SK-N-SH (cell line): ENCODE measurements around the gene GLG1. TPM values are rescaled to one million over a fixed set of nuclear protein-coding genes. Genes with fewer than 3 reads are reported as not detected.

Source experiments
- CTCF ChIA-PET: fragments of 300-600, 350-600 bp; formaldehyde crosslinking; extraction: SDS; loops from one replicate; lab custom pipeline; 2021; lab: Yijun Ruan, JAX
- POLR2A ChIA-PET: fragments of 350-600 bp; sonication (Branson Sonifier 250); formaldehyde crosslinking; extraction: SDS; loops from one replicate; lab custom pipeline; 2020; ENCODE audit warnings: antibody characterized with exemption, inconsistent platforms; lab: Yijun Ruan, JAX
- DNase-seq: peaks from one replicate; pipeline ENCODE4 v3.0.0; 2012
- H2AFZ ChIP-seq: fragments of 200-600 bp; sonication (generic); 2 replicates; pipeline ENCODE4 v1.8.1; 2016; ENCODE audit warnings: antibody characterized with exemption, mild to moderate bottlenecking, low read depth
- H3F3A ChIP-seq: fragments of 200-600 bp; sonication (generic); replicated peaks from 2 replicates; pipeline ENCODE3; 2016; ENCODE audit warnings: antibody characterized with exemption, mild to moderate bottlenecking; ENCODE audit not compliant: insufficient read depth
- H3K27ac ChIP-seq, 2 experiments: fragments of 200-500 bp in 1 of 2; fragments of 200-600 bp in 1 of 2; sonication (Bioruptor generic) in 1 of 2; sonication (generic), shearing (Covaris generic) in 1 of 2; 2 replicates each; pipeline versions ENCODE4 v1.5.1 to v1.6.1; 2014 to 2016; ENCODE audit warnings: low read depth in 2 of 2, inconsistent platforms in 1 of 2, low read length in 1 of 2, mild to moderate bottlenecking in 1 of 2, mixed read lengths in 1 of 2
- H3K27me3 ChIP-seq: fragments of 200-600 bp; sonication (generic), shearing (Covaris generic); 2 replicates; pipeline ENCODE4 v1.6.1; 2016; ENCODE audit warnings: mixed run types; ENCODE audit not compliant: insufficient read depth
- H3K36me3 ChIP-seq, 2 experiments: fragments of 200-500 bp in 1 of 2; fragments of 200-600 bp in 1 of 2; sonication (Bioruptor generic) in 1 of 2; sonication (generic) in 1 of 2; replicated peaks in 1 of 2; 2 replicates each; pipeline versions ENCODE3 to v1.5.1; 2014 to 2016; ENCODE audit warnings: low read length in 1 of 2, mild to moderate bottlenecking in 1 of 2; ENCODE audit not compliant: insufficient read depth in 2 of 2, control insufficient read depth in 1 of 2
- H3K4me1 ChIP-seq, 2 experiments: fragments of 200-500 bp in 1 of 2; fragments of 200-600 bp in 1 of 2; sonication (Bioruptor generic) in 1 of 2; sonication (generic), shearing (Covaris generic) in 1 of 2; 2 replicates each; pipeline versions ENCODE4 v1.5.1 to v1.6.1; 2014 to 2016; ENCODE audit warnings: low read depth in 1 of 2, low read length in 1 of 2, mixed run types in 1 of 2; ENCODE audit not compliant: insufficient read depth in 2 of 2, control insufficient read depth in 1 of 2
- H3K4me2 ChIP-seq: fragments of 200-600 bp; sonication (generic), shearing (Covaris generic); 2 replicates; pipeline ENCODE4 v1.6.1; 2017; ENCODE audit warnings: mixed run types
- H3K4me3 ChIP-seq, 2 experiments: fragments of 200-500 bp in 1 of 2; fragments of 200-600 bp in 1 of 2; sonication (Bioruptor generic) in 1 of 2; sonication (generic), shearing (Covaris generic) in 1 of 2; 2 replicates each; pipeline versions ENCODE4 v1.5.1 to v1.8.1; 2014 to 2016; ENCODE audit warnings: low read depth in 2 of 2, inconsistent platforms in 1 of 2, low read length in 1 of 2, mild to moderate bottlenecking in 1 of 2, mixed read lengths in 1 of 2, moderate library complexity in 1 of 2
- H3K79me2 ChIP-seq: fragments of 200-600 bp; sonication (generic); 2 replicates; pipeline ENCODE4 v1.8.1; 2017; ENCODE audit warnings: mild to moderate bottlenecking; ENCODE audit not compliant: insufficient read depth
- H3K9ac ChIP-seq: fragments of 200-600 bp; sonication (generic); 2 replicates; pipeline ENCODE4 v1.6.1; 2017; ENCODE audit warnings: mixed run types
- H3K9me2 ChIP-seq: fragments of 200-600 bp; sonication (generic); 2 replicates; pipeline ENCODE4 v1.6.1; 2017; ENCODE audit warnings: mixed run types
- H3K9me3 ChIP-seq: fragments of 200-600 bp; sonication (generic); 2 replicates; pipeline ENCODE4 v1.6.1; 2017; ENCODE audit warnings: mixed run types, mild to moderate bottlenecking, moderate library complexity
- H4K20me1 ChIP-seq: fragments of 200-600 bp; sonication (generic); 2 replicates; pipeline ENCODE4 v1.6.1; 2017; ENCODE audit warnings: mild to moderate bottlenecking, mixed run types; ENCODE audit not compliant: insufficient read depth
- ELF1 ChIP-seq: IDR thresholded peaks from 2 replicates; pipeline ENCODE4 v1.4.0; 2012
- EP300 ChIP-seq, 2 experiments: IDR thresholded peaks; 2 replicates each; pipeline versions ENCODE4 v1.4.0 to v1.6.1; 2012; ENCODE audit warnings: borderline replicate concordance in 1 of 2, low read depth in 1 of 2, low read length in 1 of 2
- FOSL2 ChIP-seq: IDR thresholded peaks from 2 replicates; pipeline ENCODE4 v1.4.0; 2012; ENCODE audit warnings: low read depth, mild to moderate bottlenecking, moderate library complexity, borderline replicate concordance
- FOXJ3 ChIP-seq: sonication (generic); formaldehyde crosslinking; IDR thresholded peaks from 2 replicates; pipeline ENCODE4 v1.5.1; 2020; ENCODE audit warnings: mild to moderate bottlenecking, missing genetic modification reagents
- MXI1 ChIP-seq: IDR thresholded peaks from 2 replicates; pipeline ENCODE4 v1.6.1; 2012; ENCODE audit warnings: mild to moderate bottlenecking, low read depth, low read length, improper control_type of control experiment
- NFIC ChIP-seq: IDR thresholded peaks from 2 replicates; pipeline ENCODE4 v1.4.0; 2012; ENCODE audit warnings: borderline replicate concordance
- NRF1 ChIP-seq: IDR thresholded peaks from 2 replicates; pipeline ENCODE4 v1.6.1; 2012; ENCODE audit warnings: low read depth, mild to moderate bottlenecking, low read length
- RAD21 ChIP-seq: IDR thresholded peaks from 2 replicates; pipeline ENCODE4 v1.6.1; 2012; ENCODE audit warnings: mild to moderate bottlenecking, low read length
- RXRA ChIP-seq: IDR thresholded peaks from 2 replicates; pipeline ENCODE4 v1.4.0; 2012; ENCODE audit warnings: low read depth, mild to moderate bottlenecking, borderline replicate concordance
- SIN3A ChIP-seq: IDR thresholded peaks from 2 replicates; pipeline ENCODE4 v1.6.1; 2012; ENCODE audit warnings: low read depth, mild to moderate bottlenecking, low read length, moderate library complexity, borderline replicate concordance
- TAF1 ChIP-seq: IDR thresholded peaks from 2 replicates; pipeline ENCODE4 v1.6.1; 2012; ENCODE audit warnings: low read depth, mild to moderate bottlenecking, low read length, moderate library complexity, borderline replicate concordance
- TCF12 ChIP-seq: IDR thresholded peaks from 2 replicates; pipeline ENCODE4 v1.4.0; 2012
- TEAD4 ChIP-seq: IDR thresholded peaks from 2 replicates; pipeline ENCODE4 v1.4.0; 2012; ENCODE audit warnings: mild to moderate bottlenecking, borderline replicate concordance; ENCODE audit not compliant: insufficient read depth
- YY1 ChIP-seq: IDR thresholded peaks from 2 replicates; pipeline ENCODE4 v1.4.0; 2012; ENCODE audit warnings: low read depth, mild to moderate bottlenecking
- WGBS: methylation state at CpG from one replicate; pipeline ENCODE4 v1.1.6; 2017; ENCODE audit warnings: low lambda C conversion rate; 5-methylcytosine and 5-hydroxymethylcytosine counted together
- polyA plus RNA-seq, 3 experiments: library from polyadenylated mRNA; depleted of rRNA; stranded (reverse); fragments of >200 nt; gene quantifications; 2 replicates each; pipeline ENCODE4 v1.2.3, GENCODE V29; 2012
- TF ChIP-seq, protein P1 (sequence below): IDR thresholded peaks from 2 replicates; pipeline ENCODE4 v1.4.0; 2012; ENCODE audit warnings: low read depth, borderline replicate concordance
- TF ChIP-seq, protein P2 (sequence below): IDR thresholded peaks from 2 replicates; pipeline ENCODE4 v1.6.1; 2012; ENCODE audit warnings: mild to moderate bottlenecking, low read depth, low read length, moderate library complexity
- TF ChIP-seq, protein P3 (sequence below): IDR thresholded peaks from 2 replicates; pipeline ENCODE4; 2012

Gene GLG1
- polyA plus RNA-seq, 1 of the 3 experiments (the other 2 are of a cell fraction), result 71.1 TPM

- peaks cover 25% of the 10 kb centered on the region for H3K79me2 ChIP-seq
- TF ChIP-seq TCF12 (no peak), EP300 (IDR thresholded peaks at IDR 0.05; ENCODE audit: borderline replicate concordance in 1 of 2, low read depth in 1 of 2, low read length in 1 of 2) (no peak)
Measured at GRCh38 chr16:74633686-74634085, 26.8 kb upstream of the GLG1 start.

DNA sequence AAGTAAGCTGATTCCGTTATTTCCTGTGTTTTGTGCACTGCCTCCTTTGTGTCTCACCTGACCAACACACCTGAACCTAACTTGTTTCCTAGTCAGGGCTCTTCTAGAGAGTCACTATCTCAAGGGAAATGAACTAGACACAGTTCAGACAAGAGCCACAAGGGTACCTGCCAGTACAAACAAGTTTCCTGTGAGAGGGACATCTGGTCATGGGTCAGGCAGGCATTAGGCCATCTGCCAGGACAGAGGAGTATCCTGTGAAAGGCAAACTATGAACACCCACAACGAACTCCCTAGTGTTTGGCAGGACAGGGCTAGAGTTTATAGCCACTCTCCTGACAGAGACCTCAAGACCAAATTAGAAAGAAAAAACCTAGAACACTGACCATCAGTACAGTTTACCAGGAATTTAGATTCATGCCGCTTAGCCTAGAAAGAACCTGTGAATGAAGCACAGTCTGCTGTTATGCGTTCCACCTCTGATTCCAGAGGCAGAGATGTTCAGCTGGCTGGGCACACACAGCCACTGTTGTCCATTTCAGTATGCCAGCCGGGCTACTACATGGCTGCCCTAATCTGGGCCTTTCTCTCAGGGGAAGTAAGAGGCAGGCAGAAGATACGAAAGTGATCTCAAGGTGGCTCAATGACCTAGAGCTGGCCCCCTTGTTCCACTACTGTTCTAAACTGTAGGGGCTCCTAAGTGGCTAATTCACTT, 20.7 kb upstream of the GLG1 start:
- TF ChIP-seq TEAD4 (no peak), MXI1 (no peak), EP300 (IDR thresholded peaks at IDR 0.05; ENCODE audit: borderline replicate concordance in 1 of 2, low read depth in 1 of 2, low read length in 1 of 2) (no peak), RAD21 (no peak), TAF1 (no peak), NFIC (no peak), FOXJ3 (CRISPR knock-in tag) (no peak), ELF1 (no peak), RXRA (no peak), YY1 (no peak), FOSL2 (no peak), NRF1 (no peak), SIN3A (no peak)
- TF ChIP-seq, protein P1, sequence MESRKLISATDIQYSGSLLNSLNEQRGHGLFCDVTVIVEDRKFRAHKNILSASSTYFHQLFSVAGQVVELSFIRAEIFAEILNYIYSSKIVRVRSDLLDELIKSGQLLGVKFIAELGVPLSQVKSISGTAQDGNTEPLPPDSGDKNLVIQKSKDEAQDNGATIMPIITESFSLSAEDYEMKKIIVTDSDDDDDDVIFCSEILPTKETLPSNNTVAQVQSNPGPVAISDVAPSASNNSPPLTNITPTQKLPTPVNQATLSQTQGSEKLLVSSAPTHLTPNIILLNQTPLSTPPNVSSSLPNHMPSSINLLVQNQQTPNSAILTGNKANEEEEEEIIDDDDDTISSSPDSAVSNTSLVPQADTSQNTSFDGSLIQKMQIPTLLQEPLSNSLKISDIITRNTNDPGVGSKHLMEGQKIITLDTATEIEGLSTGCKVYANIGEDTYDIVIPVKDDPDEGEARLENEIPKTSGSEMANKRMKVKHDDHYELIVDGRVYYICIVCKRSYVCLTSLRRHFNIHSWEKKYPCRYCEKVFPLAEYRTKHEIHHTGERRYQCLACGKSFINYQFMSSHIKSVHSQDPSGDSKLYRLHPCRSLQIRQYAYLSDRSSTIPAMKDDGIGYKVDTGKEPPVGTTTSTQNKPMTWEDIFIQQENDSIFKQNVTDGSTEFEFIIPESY, result no peak
- TF ChIP-seq, protein P2, sequence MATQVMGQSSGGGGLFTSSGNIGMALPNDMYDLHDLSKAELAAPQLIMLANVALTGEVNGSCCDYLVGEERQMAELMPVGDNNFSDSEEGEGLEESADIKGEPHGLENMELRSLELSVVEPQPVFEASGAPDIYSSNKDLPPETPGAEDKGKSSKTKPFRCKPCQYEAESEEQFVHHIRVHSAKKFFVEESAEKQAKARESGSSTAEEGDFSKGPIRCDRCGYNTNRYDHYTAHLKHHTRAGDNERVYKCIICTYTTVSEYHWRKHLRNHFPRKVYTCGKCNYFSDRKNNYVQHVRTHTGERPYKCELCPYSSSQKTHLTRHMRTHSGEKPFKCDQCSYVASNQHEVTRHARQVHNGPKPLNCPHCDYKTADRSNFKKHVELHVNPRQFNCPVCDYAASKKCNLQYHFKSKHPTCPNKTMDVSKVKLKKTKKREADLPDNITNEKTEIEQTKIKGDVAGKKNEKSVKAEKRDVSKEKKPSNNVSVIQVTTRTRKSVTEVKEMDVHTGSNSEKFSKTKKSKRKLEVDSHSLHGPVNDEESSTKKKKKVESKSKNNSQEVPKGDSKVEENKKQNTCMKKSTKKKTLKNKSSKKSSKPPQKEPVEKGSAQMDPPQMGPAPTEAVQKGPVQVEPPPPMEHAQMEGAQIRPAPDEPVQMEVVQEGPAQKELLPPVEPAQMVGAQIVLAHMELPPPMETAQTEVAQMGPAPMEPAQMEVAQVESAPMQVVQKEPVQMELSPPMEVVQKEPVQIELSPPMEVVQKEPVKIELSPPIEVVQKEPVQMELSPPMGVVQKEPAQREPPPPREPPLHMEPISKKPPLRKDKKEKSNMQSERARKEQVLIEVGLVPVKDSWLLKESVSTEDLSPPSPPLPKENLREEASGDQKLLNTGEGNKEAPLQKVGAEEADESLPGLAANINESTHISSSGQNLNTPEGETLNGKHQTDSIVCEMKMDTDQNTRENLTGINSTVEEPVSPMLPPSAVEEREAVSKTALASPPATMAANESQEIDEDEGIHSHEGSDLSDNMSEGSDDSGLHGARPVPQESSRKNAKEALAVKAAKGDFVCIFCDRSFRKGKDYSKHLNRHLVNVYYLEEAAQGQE, result no peak
- TF ChIP-seq, protein P3, sequence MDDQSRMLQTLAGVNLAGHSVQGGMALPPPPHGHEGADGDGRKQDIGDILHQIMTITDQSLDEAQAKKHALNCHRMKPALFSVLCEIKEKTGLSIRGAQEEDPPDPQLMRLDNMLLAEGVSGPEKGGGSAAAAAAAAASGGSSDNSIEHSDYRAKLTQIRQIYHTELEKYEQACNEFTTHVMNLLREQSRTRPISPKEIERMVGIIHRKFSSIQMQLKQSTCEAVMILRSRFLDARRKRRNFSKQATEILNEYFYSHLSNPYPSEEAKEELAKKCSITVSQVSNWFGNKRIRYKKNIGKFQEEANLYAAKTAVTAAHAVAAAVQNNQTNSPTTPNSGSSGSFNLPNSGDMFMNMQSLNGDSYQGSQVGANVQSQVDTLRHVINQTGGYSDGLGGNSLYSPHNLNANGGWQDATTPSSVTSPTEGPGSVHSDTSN, result no peak
- H4K20me1 ChIP-seq, result no peaks in the 10 kb centered on the region
- H3K36me3 ChIP-seq, result peaks cover 47 to 66% of the 10 kb centered on the region in 2 experiments
- DNase-seq, result no peak
- H3K9ac ChIP-seq, result no peak overlapping the region
- no peak overlapping the region for H3K4me3 ChIP-seq
- H3K27me3 ChIP-seq, result no peaks in the 10 kb centered on the region
- peak overlapping the region; percentile 31 to 80 for H3K27ac ChIP-seq
- no peaks in the 10 kb centered on the region for H3K9me2 ChIP-seq
- H3K4me1 ChIP-seq, result peaks cover 15 to 21% of the 10 kb centered on the region in 2 experiments; a peak in 3 of 4 replicates
- H2AFZ ChIP-seq, result no peak overlapping the region
- H3K79me2 ChIP-seq, result peaks cover 9% of the 10 kb centered on the region; the same call in 1 of the 2 replicates
- peaks cover 5% of the 10 kb centered on the region for H3F3A ChIP-seq
- 71% methylated on average over 6 of the region's 6 CpGs for WGBS
- POLR2A ChIA-PET, result no interaction called here
- CTCF ChIA-PET, result interaction anchor here (1.0 to 1.3 kb wide), 2 partner anchors 22 to 318 kb away, joined by 3 read pairs; no protein-coding TSS in a partner anchor
- no peaks in the 10 kb centered on the region for H3K9me3 ChIP-seq
- H3K4me2 ChIP-seq, result no peak overlapping the region

More at GRCh38 chr16:74633686-74634085, 26.8 kb upstream of the GLG1 start:
- Histone ChIP-seq H4K20me1 (no peaks in the 10 kb centered on the region), H3K9me2 (no peaks in the 10 kb centered on the region), H3K9me3 (no peaks in the 10 kb centered on the region), H3K4me2 (no peak overlapping the region), H3K27ac (no peak overlapping the region), H3K4me3 (no peak overlapping the region), H3K27me3 (no peaks in the 10 kb centered on the region), H2AFZ (no peak overlapping the region), H3K9ac (no peak overlapping the region), H3K4me1 (0 out of 4 replicates have a peak, but pooled peaks cover 0 to 5% of the 10 kb centered on the region in 2 experiments), H3K36me3 (peaks cover 47 to 88% of the 10 kb centered on the region in 2 experiments), H3F3A (peaks cover 8% of the 10 kb centered on the region)
- CTCF ChIA-PET, result interaction anchor here (0.8 kb wide), 1 partner anchor 21 kb away, joined by 3 read pairs; no protein-coding TSS in a partner anchor
- no peak for DNase-seq
- POLR2A ChIA-PET, result interaction anchor here (0.6 kb wide), 1 partner anchor 64 kb away, joined by 3 read pairs; no protein-coding TSS in a partner anchor
- WGBS, result 90% methylated on average over 7 of the region's 7 CpGs
